HEK293 (cell line): ENCODE data around the gene SMARCA1.

Experiments
- CTCF ChIP-seq: fragments of 450-650 bp; formaldehyde crosslinking; IDR thresholded peaks from 2 replicates; pipeline ENCODE4 v1.5.1; 2016; ENCODE audit warnings: missing biosample characterization, missing genetic modification characterization
- SETDB1 ChIP-seq: IDR thresholded peaks from one replicate; pipeline ENCODE4 v1.6.1; 2017; ENCODE audit warnings: mild to moderate bottlenecking, low read length, moderate library complexity, mixed read lengths; ENCODE audit not compliant: insufficient read length
- ZNF10 ChIP-seq: fragments of 450-650 bp; formaldehyde crosslinking; IDR thresholded peaks from 2 replicates; pipeline ENCODE4 v1.5.1; 2017; ENCODE audit warnings: missing biosample characterization, missing genetic modification characterization
- ZNF140 ChIP-seq: fragments of 450-650 bp; formaldehyde crosslinking; IDR thresholded peaks from 2 replicates; pipeline ENCODE4 v1.5.1; 2016; ENCODE audit warnings: missing biosample characterization, missing genetic modification characterization
- ZSCAN16 ChIP-seq: fragments of 450-650 bp; formaldehyde crosslinking; IDR thresholded peaks from 2 replicates; pipeline ENCODE4 v1.5.1; 2016; ENCODE audit warnings: missing biosample characterization, missing genetic modification characterization

GRCh38 chrX:129559783-129560182 is 36.5 kb upstream of the SMARCA1 start:
- TF ChIP-seq CTCF (tag by site-specific recombination) (no peak), ZNF140 (tag by site-specific recombination) (no peak), SETDB1 (no peak), ZSCAN16 (tag by site-specific recombination) (no peak), ZNF10 (tag by site-specific recombination) (no peak)
